ENCODE measurements around the gene COL28A1. TPM values are rescaled to one million over a fixed set of nuclear protein-coding genes. Genes with fewer than 3 reads are reported as not detected.

The COL28A1 gene
- polyA plus RNA-seq, 3 donors = not detected

- no peaks in the 10 kb centered on the region for H3K4me1 ChIP-seq (ENCODE audit: control insufficient read depth in 1 of 2, insufficient read depth in 2 of 2, low read length in 2 of 2)
- H3K4me2 ChIP-seq (replicated peaks; ENCODE audit: extremely low read depth, low read length, poor library complexity, severe bottlenecking) = no peak overlapping the region
- Mint-ChIP-seq H3K9me3 (peaks cover 4 to 12% (median 9%) of the 10 kb centered on the region in 7 donors), H3K36me3 (no peaks in the 10 kb centered on the region), H3K27me3 (ENCODE audit: low read depth in 3 of 3) (peaks cover 0 to 2% (median 0%) of the 10 kb centered on the region in 3 donors), H3K27ac (no peak overlapping the region), H3K4me1 (no peaks in the 10 kb centered on the region), H3K4me3 (no peak overlapping the region)
- no CpG with 5 or more reads among the region's 1 CpG for WGBS (ENCODE audit: insufficient coverage)
- H4K20me1 ChIP-seq (ENCODE audit: insufficient read depth, low read length) = no peaks in the 10 kb centered on the region
- H3K9me3 ChIP-seq (replicated peaks in 1 of 2; ENCODE audit: control insufficient read depth in 1 of 2, insufficient read depth in 1 of 2, low read length in 2 of 2) = no peaks in the 10 kb centered on the region
- H3K4me3 ChIP-seq (replicated peaks in 1 of 3; ENCODE audit: low read depth in 2 of 3, low read length in 3 of 3) = no peak overlapping the region
- H3K79me2 ChIP-seq (ENCODE audit: insufficient read depth, low read length) = no peaks in the 10 kb centered on the region
- TF ChIP-seq, protein P1, sequence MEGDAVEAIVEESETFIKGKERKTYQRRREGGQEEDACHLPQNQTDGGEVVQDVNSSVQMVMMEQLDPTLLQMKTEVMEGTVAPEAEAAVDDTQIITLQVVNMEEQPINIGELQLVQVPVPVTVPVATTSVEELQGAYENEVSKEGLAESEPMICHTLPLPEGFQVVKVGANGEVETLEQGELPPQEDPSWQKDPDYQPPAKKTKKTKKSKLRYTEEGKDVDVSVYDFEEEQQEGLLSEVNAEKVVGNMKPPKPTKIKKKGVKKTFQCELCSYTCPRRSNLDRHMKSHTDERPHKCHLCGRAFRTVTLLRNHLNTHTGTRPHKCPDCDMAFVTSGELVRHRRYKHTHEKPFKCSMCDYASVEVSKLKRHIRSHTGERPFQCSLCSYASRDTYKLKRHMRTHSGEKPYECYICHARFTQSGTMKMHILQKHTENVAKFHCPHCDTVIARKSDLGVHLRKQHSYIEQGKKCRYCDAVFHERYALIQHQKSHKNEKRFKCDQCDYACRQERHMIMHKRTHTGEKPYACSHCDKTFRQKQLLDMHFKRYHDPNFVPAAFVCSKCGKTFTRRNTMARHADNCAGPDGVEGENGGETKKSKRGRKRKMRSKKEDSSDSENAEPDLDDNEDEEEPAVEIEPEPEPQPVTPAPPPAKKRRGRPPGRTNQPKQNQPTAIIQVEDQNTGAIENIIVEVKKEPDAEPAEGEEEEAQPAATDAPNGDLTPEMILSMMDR (IDR thresholded peaks at IDR 0.05) = no peak
- H3K27ac ChIP-seq (ENCODE audit: low read depth in 1 of 2, low read length in 2 of 2) = no peak overlapping the region
- H3K27me3 ChIP-seq (ENCODE audit: control insufficient read depth in 2 of 2, insufficient read depth in 2 of 2, low read length in 2 of 2) = no peaks in the 10 kb centered on the region
- H3K9ac ChIP-seq (ENCODE audit: insufficient read depth, low read length, poor library complexity, severe bottlenecking) = no peak overlapping the region
- no peaks in the 10 kb centered on the region for H3K36me3 ChIP-seq (replicated peaks in 1 of 2; ENCODE audit: control insufficient read depth in 1 of 2, insufficient read depth in 2 of 2, low read length in 2 of 2)
- intact Hi-C loops (cut with micrococcal nuclease) = no loop called here
- no peak for DNase-seq
- H2AFZ ChIP-seq (ENCODE audit: insufficient read depth, low read depth, low read length, poor library complexity, severe bottlenecking) = no peak overlapping the region
Measured at GRCh38 chr7:7553386-7553785, 17.7 kb upstream of the COL28A1 start.

DNA sequence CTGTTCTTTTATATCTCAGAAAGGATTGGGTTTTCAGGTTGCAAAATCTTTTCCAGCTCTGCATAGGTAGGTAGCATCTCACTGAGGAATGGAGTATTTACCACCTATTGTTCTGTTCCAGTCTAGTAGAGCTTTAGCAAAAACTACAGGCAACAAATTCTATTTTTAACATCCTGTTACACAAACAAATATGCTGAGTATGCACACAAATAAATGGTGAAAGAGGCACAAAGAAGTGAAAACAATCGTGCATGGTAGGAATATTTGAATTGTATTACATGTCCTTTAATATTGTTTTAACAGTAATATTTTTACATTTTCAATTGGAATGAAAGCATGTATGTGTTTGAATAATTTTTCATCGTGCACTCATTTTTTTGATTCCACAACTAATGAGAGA lies 16.5 kb upstream of the COL28A1 start:
- Histone ChIP-seq H2AFZ (ENCODE audit: insufficient read depth, low read depth, low read length, poor library complexity, severe bottlenecking) (no peak overlapping the region), H3K4me1 (ENCODE audit: control insufficient read depth in 1 of 2, insufficient read depth in 2 of 2, low read length in 2 of 2) (no peaks in the 10 kb centered on the region), H3K9me3 (replicated peaks in 1 of 2; ENCODE audit: control insufficient read depth in 1 of 2, insufficient read depth in 1 of 2, low read length in 2 of 2) (no peaks in the 10 kb centered on the region), H3K9ac (ENCODE audit: insufficient read depth, low read length, poor library complexity, severe bottlenecking) (no peak overlapping the region), H3K4me2 (replicated peaks; ENCODE audit: extremely low read depth, low read length, poor library complexity, severe bottlenecking) (no peak overlapping the region), H3K79me2 (ENCODE audit: insufficient read depth, low read length) (no peaks in the 10 kb centered on the region), H4K20me1 (ENCODE audit: insufficient read depth, low read length) (no peaks in the 10 kb centered on the region), H3K27me3 (ENCODE audit: control insufficient read depth in 2 of 2, insufficient read depth in 2 of 2, low read length in 2 of 2) (no peaks in the 10 kb centered on the region), H3K36me3 (replicated peaks in 1 of 2; ENCODE audit: control insufficient read depth in 1 of 2, insufficient read depth in 2 of 2, low read length in 2 of 2) (no peaks in the 10 kb centered on the region), H3K4me3 (replicated peaks in 1 of 3; ENCODE audit: low read depth in 2 of 3, low read length in 3 of 3) (no peak overlapping the region), H3K27ac (ENCODE audit: low read depth in 1 of 2, low read length in 2 of 2) (no peak overlapping the region)
- Mint-ChIP-seq H3K9me3 (peaks cover 0 to 4% (median 0%) of the 10 kb centered on the region in 7 donors), H3K27me3 (ENCODE audit: low read depth in 3 of 3) (peaks cover 0 to 2% (median 0%) of the 10 kb centered on the region in 3 donors), H3K27ac (no peak overlapping the region), H3K4me1 (no peaks in the 10 kb centered on the region), H3K36me3 (no peaks in the 10 kb centered on the region), H3K4me3 (no peak overlapping the region)
- WGBS (ENCODE audit: insufficient coverage) = no CpG with 5 or more reads among the region's 2 CpGs
- TF ChIP-seq, protein P1 (IDR thresholded peaks at IDR 0.05) = no peak
- no peak for DNase-seq
- intact Hi-C loops (cut with micrococcal nuclease) = no loop called here
